ENCODE measurements around the gene TRHDE. TPM values are rescaled to one million over a fixed set of nuclear protein-coding genes. Genes with fewer than 3 reads are reported as not detected.

TRHDE gene
- 2.9 and 3.5 TPM in 2 replicates for polyA plus RNA-seq (2014; cell fraction: cytosol; rRNA removed)
- 1.7 and 3.5 TPM in 2 replicates for polyA plus RNA-seq (2014; cell fraction: nucleus; rRNA removed)

- DNase-seq (ENCODE audit: low spot score): peak; percentile 74
Observed at GRCh38 chr12:72272091-72272661, at the start of gene TRHDE. Gene TRHDE (plus strand): TSS chr12:72272370. CDS start chr12:72272644, 274 bp downstream.

DNA sequence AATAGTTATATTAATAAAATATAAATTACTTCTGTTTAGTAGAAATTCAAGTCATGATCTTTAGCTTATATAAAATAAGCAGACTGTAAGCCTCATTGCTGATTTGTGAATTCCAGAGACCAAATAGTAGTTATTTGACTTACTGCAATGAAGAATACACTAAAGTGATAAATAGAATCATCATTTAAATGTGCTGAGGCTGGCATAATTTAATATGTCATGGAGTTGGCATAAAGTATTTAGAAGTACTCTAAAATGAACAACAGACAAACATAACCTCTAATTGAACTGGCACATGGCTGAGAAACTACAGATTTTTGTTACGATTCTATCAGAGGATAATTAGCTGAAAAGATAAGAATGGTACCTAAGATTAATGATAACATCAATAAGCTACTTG, 45.7 kb upstream of the TRHDE start:
- DNase-seq (ENCODE audit: low spot score): no peak

- no peak for DNase-seq (ENCODE audit: low spot score)
Observed at GRCh38 chr12:72228424-72228823, 43.7 kb upstream of the TRHDE start.

GRCh38 chr12:72230589-72230988, 41.6 kb upstream of the TRHDE start:
- no peak for DNase-seq (ENCODE audit: low spot score)

GRCh38 chr12:72234886-72235285, 37.3 kb upstream of the TRHDE start:
- DNase-seq (ENCODE audit: low spot score): no peak

GRCh38 chr12:72236071-72236705, 36.0 kb upstream of the TRHDE start:
- no peak for DNase-seq (ENCODE audit: low spot score)

DNA sequence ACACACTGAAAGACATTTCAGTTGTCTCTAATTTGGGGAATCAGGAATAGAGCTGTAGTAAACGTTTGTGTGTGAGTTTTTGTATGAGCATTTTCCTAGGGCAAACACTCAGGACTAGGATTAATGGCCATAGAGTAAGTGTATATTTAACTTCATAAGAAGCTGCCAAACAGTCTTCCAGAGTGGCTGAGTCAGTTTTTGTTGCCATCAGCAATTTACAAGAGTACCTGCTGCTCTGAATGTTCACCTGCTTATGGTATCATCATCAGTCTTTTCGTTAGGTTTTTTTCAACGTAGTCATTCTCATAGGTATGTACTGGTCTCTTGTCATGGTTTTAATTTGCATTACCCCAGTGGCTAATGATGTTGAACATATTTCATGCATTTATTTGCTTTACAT, 30.6 kb upstream of the TRHDE start:
- no peak for DNase-seq (ENCODE audit: low spot score)

GRCh38 chr12:72242946-72243345, 29.2 kb upstream of the TRHDE start:
- DNase-seq (ENCODE audit: low spot score): no peak

- DNase-seq (ENCODE audit: low spot score): no peak
Observed at GRCh38 chr12:72246370-72246769, 25.8 kb upstream of the TRHDE start.

GRCh38 chr12:72250346-72250745, 21.8 kb upstream of the TRHDE start:
- no peak for DNase-seq (ENCODE audit: low spot score)

- DNase-seq (ENCODE audit: low spot score): no peak
Observed at GRCh38 chr12:72256725-72257124, 15.4 kb upstream of the TRHDE start.

DNA sequence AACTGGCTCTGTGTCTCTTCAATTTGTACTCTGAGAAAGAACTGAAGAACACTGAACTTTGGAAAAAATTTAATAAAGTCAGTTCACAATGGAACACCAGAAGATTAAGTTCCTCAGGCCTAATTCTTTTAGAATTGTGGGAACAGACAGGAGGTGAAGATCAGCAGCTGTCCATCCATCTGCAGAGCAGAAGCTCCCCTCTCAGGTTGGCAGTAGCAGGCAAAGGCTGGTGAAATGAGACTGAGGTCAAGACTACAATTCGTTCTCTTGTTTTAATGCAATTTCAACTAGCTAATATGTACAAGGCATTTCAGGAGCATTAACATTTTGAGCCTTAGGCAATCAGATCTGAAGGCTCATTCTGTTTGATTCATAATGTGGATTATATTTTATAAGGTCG, 10.3 kb upstream of the TRHDE start:
- no peak for DNase-seq (ENCODE audit: low spot score)

DNA sequence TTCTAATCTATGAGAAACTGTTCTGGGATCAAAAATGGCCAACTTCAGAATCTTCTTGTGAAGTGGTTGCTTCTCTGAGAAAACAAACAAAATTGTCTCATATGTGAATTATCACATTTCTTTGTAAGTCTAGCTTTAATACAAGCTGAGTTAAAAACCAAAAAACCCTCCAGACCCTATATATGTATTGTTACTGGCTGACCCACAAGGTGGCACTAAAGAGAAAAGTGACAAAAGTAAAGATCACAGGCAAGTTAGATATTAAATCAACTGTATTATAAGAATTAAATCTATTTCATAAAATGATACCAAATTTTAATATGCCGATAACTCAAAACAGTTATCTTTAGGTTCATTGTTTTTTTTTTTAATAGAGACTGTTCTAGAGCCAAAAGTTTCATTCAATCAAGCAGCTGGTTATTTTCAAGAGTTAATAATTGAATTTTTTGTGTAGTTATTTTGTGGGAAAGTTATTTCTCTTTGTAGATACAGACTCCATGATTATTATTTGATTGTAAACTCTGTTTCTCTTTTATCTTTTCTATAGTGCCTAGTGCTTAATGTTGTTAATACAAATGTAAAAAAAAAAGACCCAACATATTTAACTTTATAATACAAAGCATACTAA, 7.5 kb upstream of the TRHDE start:
- DNase-seq (ENCODE audit: low spot score): peak; percentile 37

GRCh38 chr12:72267974-72268373, 4.2 kb upstream of the TRHDE start:
- DNase-seq (ENCODE audit: low spot score): no peak

- DNase-seq (ENCODE audit: low spot score): no peak
Observed at GRCh38 chr12:72268386-72268785, 3.8 kb upstream of the TRHDE start.

DNA sequence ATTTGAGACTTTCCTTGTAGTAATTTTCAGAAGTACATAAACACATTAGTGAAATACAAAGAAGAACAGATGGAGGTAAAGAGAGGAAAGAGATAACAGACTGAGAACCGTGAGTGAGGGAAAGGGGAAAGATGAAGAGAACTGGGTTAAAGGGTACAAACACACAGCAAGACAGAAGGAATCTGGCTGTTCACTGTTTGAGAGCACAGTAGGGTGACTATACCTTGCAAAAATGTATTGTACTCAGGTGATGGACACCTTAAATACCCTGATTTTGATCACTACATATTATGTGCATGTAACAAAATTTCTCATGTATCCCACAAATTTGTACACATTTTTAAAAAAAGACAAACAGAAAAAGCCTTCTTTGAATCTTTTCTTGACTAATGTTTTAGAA, 2.7 kb upstream of the TRHDE start:
- no peak for DNase-seq (ENCODE audit: low spot score)

DNA sequence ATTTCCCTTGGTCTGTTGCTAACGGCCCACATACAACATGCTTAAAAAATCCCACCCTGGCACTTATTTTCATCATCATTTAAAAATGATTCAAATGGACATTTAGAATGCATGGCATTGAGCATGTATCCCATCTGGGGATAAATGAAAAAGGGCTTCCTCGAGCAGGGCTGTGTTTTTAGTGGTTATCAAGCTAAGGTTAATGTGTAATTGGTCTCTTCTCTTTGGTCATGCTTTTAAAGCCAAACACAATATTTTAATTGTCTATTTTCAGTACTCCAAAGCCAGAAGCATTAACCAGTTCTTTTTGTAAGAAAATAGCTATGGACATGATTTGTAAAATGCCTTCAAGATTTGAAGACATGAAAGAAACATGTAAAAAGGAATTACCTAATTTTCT, 1.9 kb upstream of the TRHDE start:
- no peak for DNase-seq (ENCODE audit: low spot score)

DNA sequence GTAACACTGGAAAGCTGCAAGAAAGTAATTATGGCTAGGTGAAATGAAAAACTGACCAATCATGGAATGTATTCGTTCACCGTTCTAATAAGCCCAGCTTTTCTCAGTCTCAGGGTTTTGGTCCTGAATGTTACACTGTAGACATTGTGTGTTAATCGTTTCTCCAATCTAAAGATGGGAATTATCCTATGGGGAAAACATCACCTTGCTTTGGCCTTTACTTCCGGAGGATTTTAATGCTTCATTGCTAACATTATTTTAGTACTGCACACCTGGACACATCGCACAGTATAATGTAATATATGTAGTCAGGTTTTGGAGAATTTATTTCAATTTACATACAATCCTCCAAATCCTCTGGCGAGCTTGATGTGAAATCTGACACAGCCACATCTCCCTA, 1.2 kb upstream of the TRHDE start:
- no peak for DNase-seq (ENCODE audit: low spot score)

- DNase-seq (ENCODE audit: low spot score): peak; percentile 86
Observed at GRCh38 chr12:72271451-72272090, 599 bp upstream of the TRHDE start.

DNA sequence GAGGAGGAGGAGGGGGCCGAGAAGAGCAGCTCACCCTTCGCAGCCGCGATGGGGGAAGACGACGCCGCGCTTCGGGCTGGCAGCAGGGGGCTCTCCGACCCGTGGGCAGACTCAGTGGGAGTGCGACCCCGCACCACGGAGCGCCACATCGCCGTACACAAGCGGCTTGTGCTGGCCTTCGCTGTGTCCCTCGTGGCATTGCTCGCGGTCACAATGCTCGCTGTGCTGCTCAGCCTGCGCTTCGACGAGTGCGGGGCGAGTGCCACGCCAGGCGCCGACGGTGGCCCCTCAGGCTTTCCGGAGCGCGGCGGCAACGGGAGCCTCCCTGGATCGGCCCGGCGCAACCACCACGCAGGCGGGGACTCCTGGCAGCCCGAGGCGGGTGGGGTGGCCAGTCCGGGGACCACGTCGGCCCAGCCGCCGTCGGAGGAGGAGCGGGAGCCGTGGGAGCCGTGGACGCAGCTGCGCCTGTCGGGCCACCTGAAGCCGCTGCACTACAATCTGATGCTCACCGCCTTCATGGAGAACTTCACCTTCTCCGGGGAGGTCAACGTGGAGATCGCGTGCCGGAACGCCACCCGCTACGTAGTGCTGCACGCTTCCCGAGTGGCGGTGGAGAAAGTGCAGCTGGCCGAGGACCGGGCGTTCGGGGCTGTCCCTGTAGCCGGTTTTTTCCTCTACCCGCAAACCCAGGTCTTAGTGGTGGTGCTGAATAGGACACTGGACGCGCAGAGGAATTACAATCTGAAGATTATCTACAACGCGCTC, 745 bp downstream of the TRHDE start:
- DNase-seq (ENCODE audit: low spot score): peak; percentile 70

DNA sequence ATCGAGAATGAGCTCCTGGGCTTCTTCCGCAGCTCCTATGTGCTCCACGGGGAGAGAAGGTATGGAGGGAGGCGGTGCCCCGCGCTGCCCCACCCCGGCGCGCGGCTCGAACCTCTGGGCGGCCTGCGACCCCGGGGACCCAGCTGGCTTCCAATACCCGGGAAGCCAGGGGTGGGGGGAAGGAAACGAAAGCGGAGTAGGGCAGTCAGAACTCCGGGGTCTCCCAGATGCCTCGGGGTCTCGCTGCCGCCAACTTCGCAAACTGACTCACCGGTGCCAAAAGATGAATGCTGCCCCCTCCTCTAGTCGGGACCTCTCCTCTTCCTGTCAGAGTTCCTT, 1.3 kb downstream of the TRHDE start:
- DNase-seq (ENCODE audit: low spot score): no peak

DNA sequence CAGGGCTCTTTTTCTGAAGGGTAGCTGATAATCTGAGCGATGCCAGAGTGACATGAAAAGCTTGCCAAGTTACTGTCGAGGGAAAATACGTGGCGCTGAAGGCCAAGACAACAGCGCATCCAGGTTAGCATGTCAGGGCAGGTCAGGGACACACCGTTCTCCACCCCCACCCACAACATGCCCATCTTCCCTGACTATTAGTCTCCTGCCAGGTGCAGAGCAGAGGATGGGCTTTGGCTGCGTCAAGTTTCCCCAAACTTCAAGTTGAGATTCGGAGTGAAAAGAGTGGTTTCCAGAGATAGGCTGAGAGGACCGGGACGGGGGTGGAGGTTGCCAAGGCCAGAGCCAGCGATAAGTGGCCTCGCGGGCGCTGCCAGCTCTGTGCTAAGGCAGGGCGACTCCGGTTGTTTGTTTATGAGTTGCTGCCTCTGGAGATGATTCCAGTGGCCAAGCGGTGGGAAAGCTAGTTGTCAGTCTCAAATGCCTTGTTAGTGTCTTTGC, 1.7 kb downstream of the TRHDE start:
- no peak for DNase-seq (ENCODE audit: low spot score)

Data from SK-N-DZ (cell line).